ENCODE results near the gene CDKL4. TPM values are rescaled to one million over a fixed set of nuclear protein-coding genes. Genes with fewer than 3 reads are reported as not detected.

CDKL4 gene
- total RNA-seq, 1 donor from 2014 or later, result 0.20 TPM

- Mint-ChIP-seq H3K36me3 (ENCODE audit: low read depth) (no peaks in the 10 kb centered on the region), H3K27me3 (ENCODE audit: low read depth) (no peaks in the 10 kb centered on the region), H3K9me3 (ENCODE audit: low read depth) (peaks cover 15% of the 10 kb centered on the region), H3K4me3 (ENCODE audit: unreplicated experiment) (no peak overlapping the region), H3K27ac (ENCODE audit: unreplicated experiment) (no peak overlapping the region), H3K4me1 (ENCODE audit: low read depth) (peaks cover 15% of the 10 kb centered on the region)
- DNase-seq (ENCODE audit: low spot score), result no peak
- no peak for TF ChIP-seq CTCF (IDR thresholded peaks at IDR 0.05)
Measured at GRCh38 chr2:39232141-39232540, 11.6 kb downstream of the CDKL4 start.

GRCh38 chr2:39228413-39229209 is 15.2 kb downstream of the CDKL4 start:
- peaks cover 15% of the 10 kb centered on the region for H3K4me1 Mint-ChIP-seq (ENCODE audit: low read depth)
- no peaks in the 10 kb centered on the region for H3K27me3 Mint-ChIP-seq (ENCODE audit: low read depth)
- no peak overlapping the region for H3K27ac Mint-ChIP-seq (ENCODE audit: unreplicated experiment)
- peak overlapping the region; percentile 53 for H3K4me3 Mint-ChIP-seq (ENCODE audit: unreplicated experiment)
- TF ChIP-seq CTCF (IDR thresholded peaks at IDR 0.05), result peak; percentile 68
- no peak for DNase-seq (ENCODE audit: low spot score)
- no peaks in the 10 kb centered on the region for H3K36me3 Mint-ChIP-seq (ENCODE audit: low read depth)
- no peaks in the 10 kb centered on the region for H3K9me3 Mint-ChIP-seq (ENCODE audit: low read depth)

GRCh38 chr2:39227628-39228412 is 15.9 kb downstream of the CDKL4 start:
- Mint-ChIP-seq H3K4me3 (ENCODE audit: unreplicated experiment) (peak overlapping the region; percentile 53), H3K27ac (ENCODE audit: unreplicated experiment) (no peak overlapping the region), H3K9me3 (ENCODE audit: low read depth) (no peaks in the 10 kb centered on the region), H3K4me1 (ENCODE audit: low read depth) (peaks cover 15% of the 10 kb centered on the region), H3K36me3 (ENCODE audit: low read depth) (no peaks in the 10 kb centered on the region), H3K27me3 (ENCODE audit: low read depth) (no peaks in the 10 kb centered on the region)
- TF ChIP-seq CTCF (IDR thresholded peaks at IDR 0.05), result peak; percentile 97
- DNase-seq (ENCODE audit: low spot score), result no peak

GRCh38 chr2:39225567-39225966 is 18.2 kb downstream of the CDKL4 start:
- peaks cover 3% of the 10 kb centered on the region for H3K36me3 Mint-ChIP-seq (ENCODE audit: low read depth)
- DNase-seq (ENCODE audit: low spot score), result no peak
- no peak overlapping the region for H3K4me3 Mint-ChIP-seq (ENCODE audit: unreplicated experiment)
- TF ChIP-seq CTCF (IDR thresholded peaks at IDR 0.05), result no peak
- H3K27me3 Mint-ChIP-seq (ENCODE audit: low read depth), result no peaks in the 10 kb centered on the region
- H3K9me3 Mint-ChIP-seq (ENCODE audit: low read depth), result no peaks in the 10 kb centered on the region
- no peak overlapping the region for H3K27ac Mint-ChIP-seq (ENCODE audit: unreplicated experiment)
- peaks cover 13% of the 10 kb centered on the region for H3K4me1 Mint-ChIP-seq (ENCODE audit: low read depth)

- DNase-seq (ENCODE audit: low spot score), result no peak
- Mint-ChIP-seq H3K27me3 (ENCODE audit: low read depth) (no peaks in the 10 kb centered on the region), H3K27ac (ENCODE audit: unreplicated experiment) (no peak overlapping the region), H3K9me3 (ENCODE audit: low read depth) (no peaks in the 10 kb centered on the region), H3K36me3 (ENCODE audit: low read depth) (peaks cover 3% of the 10 kb centered on the region), H3K4me3 (ENCODE audit: unreplicated experiment) (no peak overlapping the region), H3K4me1 (ENCODE audit: low read depth) (peaks cover 8% of the 10 kb centered on the region)
- TF ChIP-seq CTCF (IDR thresholded peaks at IDR 0.05), result no peak
Measured at GRCh38 chr2:39223909-39224308, 19.9 kb downstream of the CDKL4 start.
